ENCODE results near the gene CEP68.

- TF ChIP-seq, protein P1, sequence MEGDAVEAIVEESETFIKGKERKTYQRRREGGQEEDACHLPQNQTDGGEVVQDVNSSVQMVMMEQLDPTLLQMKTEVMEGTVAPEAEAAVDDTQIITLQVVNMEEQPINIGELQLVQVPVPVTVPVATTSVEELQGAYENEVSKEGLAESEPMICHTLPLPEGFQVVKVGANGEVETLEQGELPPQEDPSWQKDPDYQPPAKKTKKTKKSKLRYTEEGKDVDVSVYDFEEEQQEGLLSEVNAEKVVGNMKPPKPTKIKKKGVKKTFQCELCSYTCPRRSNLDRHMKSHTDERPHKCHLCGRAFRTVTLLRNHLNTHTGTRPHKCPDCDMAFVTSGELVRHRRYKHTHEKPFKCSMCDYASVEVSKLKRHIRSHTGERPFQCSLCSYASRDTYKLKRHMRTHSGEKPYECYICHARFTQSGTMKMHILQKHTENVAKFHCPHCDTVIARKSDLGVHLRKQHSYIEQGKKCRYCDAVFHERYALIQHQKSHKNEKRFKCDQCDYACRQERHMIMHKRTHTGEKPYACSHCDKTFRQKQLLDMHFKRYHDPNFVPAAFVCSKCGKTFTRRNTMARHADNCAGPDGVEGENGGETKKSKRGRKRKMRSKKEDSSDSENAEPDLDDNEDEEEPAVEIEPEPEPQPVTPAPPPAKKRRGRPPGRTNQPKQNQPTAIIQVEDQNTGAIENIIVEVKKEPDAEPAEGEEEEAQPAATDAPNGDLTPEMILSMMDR (IDR thresholded peaks at IDR 0.05) = no peak
- no peak for TF ChIP-seq EP300 (IDR thresholded peaks at IDR 0.05)
- no peak for TF ChIP-seq POLR2A (IDR thresholded peaks at IDR 0.05)
These were observed 16.2 kb downstream of the CEP68 start for GRCh38 chr2:65072181-65072970.
